ENCODE results near the gene NXPE3.

GRCh38 chr3:101784855-101785613, 6.0 kb downstream of the NXPE3 start:
- TF ChIP-seq CTCF (conservative IDR thresholded peaks at IDR 0.05; ENCODE audit: low read length) (no peak), EZH2phosphoT487 (IDR thresholded peaks at IDR 0.05; ENCODE audit: borderline replicate concordance) (no peak)

Measured in Loucy (cell line).